GM12892 (cell line): ENCODE data around the gene HS3ST2.

ENCODE experiments used
- POLR2A ChIP-seq: IDR thresholded peaks from 2 replicates; pipeline ENCODE4 v1.6.1; 2011; ENCODE audit warnings: low read depth, low read length, control low read depth
- POLR2AphosphoS5 ChIP-seq: IDR thresholded peaks from 2 replicates; pipeline ENCODE4 v1.6.1; 2011; ENCODE audit warnings: low read depth, low read length, control low read depth
- TAF1 ChIP-seq: IDR thresholded peaks from 2 replicates; pipeline ENCODE4 v1.6.1; 2011; ENCODE audit warnings: low read depth, mild to moderate bottlenecking, control low read depth, low read length, borderline replicate concordance

DNA sequence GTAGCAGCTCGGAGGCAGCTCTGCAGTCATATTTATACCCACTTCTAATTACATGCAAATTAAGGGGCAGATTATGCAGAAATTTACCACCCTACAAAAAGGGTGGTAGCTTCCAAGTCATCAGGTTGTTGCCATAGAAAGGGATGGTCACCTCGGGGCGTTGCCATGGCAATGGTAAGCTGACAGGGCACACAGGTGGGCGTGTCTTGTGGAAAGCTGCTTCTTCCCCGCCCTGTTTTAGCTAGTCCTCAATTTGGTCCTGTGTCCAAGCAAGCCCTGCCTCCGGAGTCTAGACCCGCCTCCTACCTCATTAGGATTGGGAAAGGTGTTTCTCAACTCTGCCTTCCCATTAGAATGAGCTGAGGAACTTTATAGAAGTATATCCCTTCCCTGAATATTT lies 98.7 kb downstream of the HS3ST2 start:
- TF ChIP-seq POLR2A (no peak), POLR2AphosphoS5 (no peak), TAF1 (no peak)
